HCT116 (cell line): Measurements from ENCODE around the gene ESPL1. TPM values are rescaled to one million over a fixed set of nuclear protein-coding genes. Genes with fewer than 3 reads are reported as not detected.

Experiments
- ATAC-seq: fragments of 200-7000 bp; cut with Tn5 transposase; 2 replicates; pipeline ENCODE4 v1.9.1; 2020; ENCODE audit warnings: mild to moderate bottlenecking, moderate library complexity
- BruUV-seq: library from RNA; stranded (reverse); fragments of 400-500 nt; replicated peaks from 2 replicates; lab custom pipeline; 2021; lab: Mats Ljungman, UMichigan
- CTCF ChIA-PET: fragments of 300-600 bp; sonication (Branson Sonifier 250); formaldehyde crosslinking; loops from one replicate; lab custom pipeline; 2021; ENCODE audit warnings: antibody characterized with exemption; lab: Charles Lee
- POLR2A ChIA-PET: fragments of 300-600, 350-600 bp; sonication (Branson Sonifier 250); formaldehyde crosslinking; loops from one replicate; lab custom pipeline; 2021; ENCODE audit warnings: antibody characterized with exemption; lab: Charles Lee
- RAD21 ChIA-PET, 2 experiments: fragments of 300-600 bp; sonication (Branson Sonifier 250); formaldehyde crosslinking; loops; one replicate each; lab custom pipeline; 2023; ENCODE audit warnings: low total read pairs in 2 of 2; ENCODE audit not compliant: uncharacterized antibody in 2 of 2, unreplicated experiment in 2 of 2, low non-redundant PET in 1 of 2; lab: Charles Lee
- DNase-seq: peaks from one replicate; pipeline ENCODE4 v3.0.0-alpha.2; 2010; ENCODE audit warnings: low read depth, low spot score
- H2AFZ ChIP-seq: fragments of 200-600 bp; shearing (Covaris generic), sonication (generic); 2 replicates; pipeline ENCODE4 v1.6.1; 2017; ENCODE audit warnings: low read depth, mixed run types, mixed read lengths, antibody characterized with exemption, low read length; ENCODE audit not compliant: poor library complexity, severe bottlenecking
- H3K27ac ChIP-seq: 2 replicates; pipeline ENCODE4 v1.5.1; 2012; ENCODE audit warnings: low read depth, low read length
- H3K27me3 ChIP-seq: fragments of 200-600 bp; sonication (generic); 2 replicates; pipeline ENCODE4 v1.6.1; 2016; ENCODE audit warnings: mixed run types, low read length, mixed read lengths; ENCODE audit not compliant: insufficient read depth
- H3K36me3 ChIP-seq, 2 experiments: fragments of 200-500 bp in 1 of 2; fragments of 200-600 bp in 1 of 2; sonication (Bioruptor generic) in 1 of 2; sonication (generic) in 1 of 2; 2 replicates each; pipeline versions ENCODE4 v1.5.1 to v1.6.1; 2014 to 2016; ENCODE audit warnings: low read length in 2 of 2, inconsistent platforms in 1 of 2, mixed read lengths in 1 of 2, mixed run types in 1 of 2; ENCODE audit not compliant: insufficient read depth in 2 of 2, control insufficient read depth in 1 of 2
- H3K4me1 ChIP-seq, 2 experiments: fragments of 200-600 bp in 1 of 2; sonication (generic) in 1 of 2; 2 replicates each; pipeline versions ENCODE4 v1.5.1 to v1.6.1; 2012 to 2017; ENCODE audit warnings: low read length in 2 of 2, inconsistent platforms in 1 of 2, mild to moderate bottlenecking in 1 of 2, mixed read lengths in 1 of 2, mixed run types in 1 of 2, moderate library complexity in 1 of 2; ENCODE audit not compliant: insufficient read depth in 2 of 2, control insufficient read depth in 1 of 2
- H3K4me2 ChIP-seq: fragments of 200-600 bp; sonication (generic); 2 replicates; pipeline ENCODE4 v1.6.1; 2017; ENCODE audit warnings: mixed run types, low read length, mixed read lengths
- H3K4me3 ChIP-seq, 2 experiments: fragments of 200-600 bp in 1 of 2; sonication (generic) in 1 of 2; replicated peaks in 1 of 2; 2 replicates each; pipeline ENCODE4 v1.5.1; 2011 to 2016; ENCODE audit warnings: low read length in 2 of 2, control low read depth in 1 of 2, low read depth in 1 of 2, mild to moderate bottlenecking in 1 of 2, mixed read lengths in 1 of 2, mixed run types in 1 of 2
- H3K79me2 ChIP-seq: fragments of 200-600 bp; sonication (generic); 2 replicates; pipeline ENCODE4 v1.6.1; 2017; ENCODE audit warnings: mild to moderate bottlenecking, mixed run types, low read length, moderate library complexity, mixed read lengths; ENCODE audit not compliant: insufficient read depth
- H3K9ac ChIP-seq: fragments of 200-600 bp; sonication (generic); 2 replicates; pipeline ENCODE4 v1.6.1; 2016; ENCODE audit warnings: low read length, mixed read lengths
- H3K9me2 ChIP-seq: fragments of 200-600 bp; sonication (generic), shearing (Covaris generic); 2 replicates; pipeline ENCODE4 v1.6.1; 2017; ENCODE audit warnings: mixed run types, mild to moderate bottlenecking, moderate library complexity; ENCODE audit not compliant: insufficient read depth
- H3K9me3 ChIP-seq, 2 experiments: fragments of 200-500 bp in 1 of 2; fragments of 200-600 bp in 1 of 2; sonication (Bioruptor generic) in 1 of 2; sonication (generic) in 1 of 2; 2 replicates each; pipeline ENCODE4 v1.6.1; 2014 to 2017; ENCODE audit warnings: low read length in 2 of 2, mixed read lengths in 2 of 2, inconsistent platforms in 1 of 2, low read depth in 1 of 2, mild to moderate bottlenecking in 1 of 2, mixed run types in 1 of 2, moderate library complexity in 1 of 2; ENCODE audit not compliant: control insufficient read depth in 1 of 2, insufficient read depth in 1 of 2
- H4K20me1 ChIP-seq: fragments of 200-600 bp; sonication (generic), shearing (Covaris generic); 2 replicates; pipeline ENCODE4 v1.6.1; 2017; ENCODE audit warnings: mixed run types, mild to moderate bottlenecking, moderate library complexity; ENCODE audit not compliant: insufficient read depth
- CBX3 ChIP-seq: IDR thresholded peaks from 2 replicates; pipeline ENCODE4 v1.6.1; 2012; ENCODE audit warnings: low read depth
- CEBPB ChIP-seq: IDR thresholded peaks from 2 replicates; pipeline ENCODE4 v1.6.1; 2012; ENCODE audit warnings: low read depth
- EZH2 ChIP-seq: fragments of 200-600 bp; sonication (generic); IDR thresholded peaks from 2 replicates; pipeline ENCODE4 v1.6.1; 2017; ENCODE audit warnings: antibody characterized with exemption, mixed run types
- EZH2phosphoT487 ChIP-seq: fragments of 200-600 bp; IDR thresholded peaks from 2 replicates; pipeline ENCODE4 v1.6.1; 2018; ENCODE audit warnings: antibody characterized with exemption, borderline replicate concordance
- POLR2AphosphoS5 ChIP-seq: IDR thresholded peaks from 2 replicates; pipeline ENCODE4 v1.6.1; 2011; ENCODE audit warnings: mild to moderate bottlenecking, low read depth, low read length, moderate library complexity
- SRF ChIP-seq: IDR thresholded peaks from 2 replicates; pipeline ENCODE4 v1.6.1; 2012; ENCODE audit warnings: low read depth
- ZFX ChIP-seq: fragments of 450-650 bp; IDR thresholded peaks from 2 replicates; pipeline ENCODE4 v1.6.1; 2017
- intact Hi-C: fragments of 100-400 bp; cut with micrococcal nuclease; formaldehyde crosslinking; loops from 2 replicates; pipeline ENCODE4 v1.10.0; 2022
- total RNA-seq: library from RNA; stranded (reverse); gene quantifications from one replicate; pipeline ENCODE4 v1.2.1, GENCODE V29; 2021; ENCODE audit not compliant: unreplicated experiment
- TF ChIP-seq, protein P1 (sequence below): IDR thresholded peaks from 2 replicates; pipeline ENCODE4 v1.6.1; 2012
- TF ChIP-seq, protein P2 (sequence below): IDR thresholded peaks from 2 replicates; pipeline ENCODE4 v1.6.1; 2011; ENCODE audit warnings: mild to moderate bottlenecking, low read length, moderate library complexity; ENCODE audit not compliant: insufficient replicate concordance; ENCODE audit errors: extremely low read depth

ESPL1 gene
- total RNA-seq, 1 experiment from 2014 or later = 50.3 TPM

DNA sequence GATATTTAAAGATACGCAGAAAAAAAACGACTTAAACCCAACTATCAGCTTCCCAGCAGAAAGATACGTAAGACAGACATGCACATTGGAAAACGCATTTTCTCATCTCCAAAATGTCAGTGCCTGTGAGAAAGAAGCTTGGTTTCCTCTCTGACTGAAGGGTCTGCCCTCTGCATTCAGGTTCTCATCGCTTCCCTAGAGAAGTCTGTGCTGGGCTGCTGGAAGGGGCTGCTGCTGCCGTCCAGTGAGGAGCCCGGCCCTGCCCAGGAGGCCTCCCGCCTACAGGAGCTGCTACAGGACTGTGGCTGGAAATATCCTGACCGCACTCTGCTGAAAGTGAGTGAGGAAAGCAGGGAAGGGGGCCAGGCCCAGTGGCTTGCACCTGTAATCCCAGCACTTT lies 22.6 kb downstream of the ESPL1 start:
- DNase-seq (no peak), ATAC-seq (no peak)
- TF ChIP-seq CEBPB (no peak), ZFX (no peak), POLR2AphosphoS5 (no peak), EZH2 (no peak), EZH2phosphoT487 (no peak), CBX3 (no peak), SRF (no peak)
- TF ChIP-seq, protein P1, sequence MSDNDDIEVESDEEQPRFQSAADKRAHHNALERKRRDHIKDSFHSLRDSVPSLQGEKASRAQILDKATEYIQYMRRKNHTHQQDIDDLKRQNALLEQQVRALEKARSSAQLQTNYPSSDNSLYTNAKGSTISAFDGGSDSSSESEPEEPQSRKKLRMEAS = no peak
- TF ChIP-seq, protein P2, sequence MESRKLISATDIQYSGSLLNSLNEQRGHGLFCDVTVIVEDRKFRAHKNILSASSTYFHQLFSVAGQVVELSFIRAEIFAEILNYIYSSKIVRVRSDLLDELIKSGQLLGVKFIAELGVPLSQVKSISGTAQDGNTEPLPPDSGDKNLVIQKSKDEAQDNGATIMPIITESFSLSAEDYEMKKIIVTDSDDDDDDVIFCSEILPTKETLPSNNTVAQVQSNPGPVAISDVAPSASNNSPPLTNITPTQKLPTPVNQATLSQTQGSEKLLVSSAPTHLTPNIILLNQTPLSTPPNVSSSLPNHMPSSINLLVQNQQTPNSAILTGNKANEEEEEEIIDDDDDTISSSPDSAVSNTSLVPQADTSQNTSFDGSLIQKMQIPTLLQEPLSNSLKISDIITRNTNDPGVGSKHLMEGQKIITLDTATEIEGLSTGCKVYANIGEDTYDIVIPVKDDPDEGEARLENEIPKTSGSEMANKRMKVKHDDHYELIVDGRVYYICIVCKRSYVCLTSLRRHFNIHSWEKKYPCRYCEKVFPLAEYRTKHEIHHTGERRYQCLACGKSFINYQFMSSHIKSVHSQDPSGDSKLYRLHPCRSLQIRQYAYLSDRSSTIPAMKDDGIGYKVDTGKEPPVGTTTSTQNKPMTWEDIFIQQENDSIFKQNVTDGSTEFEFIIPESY = no peak
- no peaks in the 10 kb centered on the region for H3K27me3 ChIP-seq
- no peaks in the 10 kb centered on the region for H4K20me1 ChIP-seq
- RAD21 ChIA-PET = interaction anchor here in 1 of 2 experiments (1.0 kb wide), 1 partner anchor 77 kb away, joined by 3 read pairs; no protein-coding TSS in a partner anchor
- H3K9me3 ChIP-seq = no peaks in the 10 kb centered on the region
- H3K36me3 ChIP-seq = peaks cover 36 to 38% of the 10 kb centered on the region in 2 experiments; a peak in 3 of 4 replicates
- no peak overlapping the region for H2AFZ ChIP-seq
- intact Hi-C loops = no loop called here
- no TSS peak for BruUV-seq
- no peak overlapping the region for H3K27ac ChIP-seq
- POLR2A ChIA-PET = no interaction called here
- no peak overlapping the region for H3K4me3 ChIP-seq
- H3K9ac ChIP-seq = no peak overlapping the region
- no peak overlapping the region for H3K4me2 ChIP-seq
- H3K4me1 ChIP-seq = peaks cover 5 to 7% of the 10 kb centered on the region in 2 experiments
- CTCF ChIA-PET = interaction anchor here (0.5 kb wide), 1 partner anchor 67 kb away, joined by 3 read pairs; no protein-coding TSS in a partner anchor
- peaks cover 3% of the 10 kb centered on the region for H3K79me2 ChIP-seq
- no peaks in the 10 kb centered on the region for H3K9me2 ChIP-seq
